GM18907 (cell line): ENCODE data around the gene RGL2.
"Not testable (repeated sequence)": the region's sequence is repeated elsewhere in the genome, so short reads cannot be mapped to it uniquely, and the experiment has no call there.

Experiments
- ATAC-seq: cut with Tn5 transposase; IDR thresholded peaks from one replicate; pipeline ENCODE4 v1.9.1; 2021; ENCODE audit warnings: mild to moderate bottlenecking, moderate library complexity; ENCODE audit not compliant: unreplicated experiment

RGL2 gene, protein sequence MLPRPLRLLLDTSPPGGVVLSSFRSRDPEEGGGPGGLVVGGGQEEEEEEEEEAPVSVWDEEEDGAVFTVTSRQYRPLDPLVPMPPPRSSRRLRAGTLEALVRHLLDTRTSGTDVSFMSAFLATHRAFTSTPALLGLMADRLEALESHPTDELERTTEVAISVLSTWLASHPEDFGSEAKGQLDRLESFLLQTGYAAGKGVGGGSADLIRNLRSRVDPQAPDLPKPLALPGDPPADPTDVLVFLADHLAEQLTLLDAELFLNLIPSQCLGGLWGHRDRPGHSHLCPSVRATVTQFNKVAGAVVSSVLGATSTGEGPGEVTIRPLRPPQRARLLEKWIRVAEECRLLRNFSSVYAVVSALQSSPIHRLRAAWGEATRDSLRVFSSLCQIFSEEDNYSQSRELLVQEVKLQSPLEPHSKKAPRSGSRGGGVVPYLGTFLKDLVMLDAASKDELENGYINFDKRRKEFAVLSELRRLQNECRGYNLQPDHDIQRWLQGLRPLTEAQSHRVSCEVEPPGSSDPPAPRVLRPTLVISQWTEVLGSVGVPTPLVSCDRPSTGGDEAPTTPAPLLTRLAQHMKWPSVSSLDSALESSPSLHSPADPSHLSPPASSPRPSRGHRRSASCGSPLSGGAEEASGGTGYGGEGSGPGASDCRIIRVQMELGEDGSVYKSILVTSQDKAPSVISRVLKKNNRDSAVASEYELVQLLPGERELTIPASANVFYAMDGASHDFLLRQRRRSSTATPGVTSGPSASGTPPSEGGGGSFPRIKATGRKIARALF

DNA sequence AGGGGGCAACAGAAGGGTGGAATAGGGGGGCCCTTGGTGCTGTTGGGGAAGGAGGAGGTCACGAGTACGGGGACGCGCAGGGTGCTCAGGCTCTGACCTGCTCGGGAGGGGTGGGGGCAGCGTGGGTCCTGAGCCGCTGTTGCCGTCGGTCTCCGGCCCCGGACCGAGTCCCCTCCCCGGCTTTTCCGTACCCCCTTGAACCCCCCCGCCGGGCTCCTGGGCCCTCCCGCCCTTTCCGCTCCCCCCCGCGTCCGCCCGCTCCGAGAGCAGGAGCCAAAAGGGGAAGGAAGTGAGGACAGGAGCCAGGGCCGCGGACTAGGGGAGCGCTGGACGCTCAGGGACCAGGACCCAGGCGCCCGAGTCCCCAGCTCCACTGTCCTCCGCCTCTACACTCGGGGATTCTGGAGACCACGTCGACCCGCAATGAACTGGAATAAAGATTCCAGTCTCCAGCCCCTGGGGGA lies at the start of gene RGL2:
TSS of gene RGL2 (minus strand) at position 170 of the 464 bp plus-strand sequence. CDS start 332 bp downstream, outside the sequence.
- peak; percentile 27 for ATAC-seq

DNA sequence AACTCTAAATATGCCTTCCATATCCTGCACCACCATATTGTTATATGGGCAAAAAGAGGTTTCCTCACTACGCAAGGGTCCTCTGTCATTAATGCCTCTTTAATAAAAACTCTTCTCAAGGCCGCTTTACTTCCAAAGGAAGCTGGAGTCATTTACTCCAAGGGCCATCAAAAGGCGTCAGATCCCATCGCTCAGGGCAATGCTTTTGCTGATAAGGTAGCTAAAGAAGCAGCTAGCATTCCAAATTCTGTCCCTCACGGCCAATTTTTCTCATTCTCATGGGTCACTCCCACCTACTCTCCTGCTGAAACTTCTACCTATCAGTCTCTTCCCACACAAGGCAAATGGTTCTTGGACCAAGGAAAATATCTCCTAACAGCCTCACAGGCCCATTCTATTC lies 49.1 kb upstream of the RGL2 start:
- no peak for ATAC-seq

DNA sequence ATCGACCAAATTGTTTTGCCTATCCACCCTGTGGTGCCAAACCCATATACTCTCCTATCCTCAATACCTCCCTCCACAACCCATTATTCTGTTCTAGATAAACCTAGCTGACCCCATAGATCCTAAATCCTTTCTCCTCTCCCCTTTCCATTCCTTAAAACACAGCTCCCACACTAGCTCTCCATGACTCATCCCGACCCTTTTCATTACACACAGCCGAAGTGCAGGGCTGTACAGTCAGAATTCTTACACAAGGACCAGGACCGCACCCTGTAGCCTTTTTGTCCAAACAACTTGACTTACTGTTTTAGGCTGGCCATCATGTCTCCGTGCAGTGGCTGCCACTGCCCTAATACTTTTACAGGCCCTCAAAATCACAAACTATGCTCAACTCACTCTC lies 48.2 kb upstream of the RGL2 start:
- ATAC-seq: not testable (repeated sequence)

DNA sequence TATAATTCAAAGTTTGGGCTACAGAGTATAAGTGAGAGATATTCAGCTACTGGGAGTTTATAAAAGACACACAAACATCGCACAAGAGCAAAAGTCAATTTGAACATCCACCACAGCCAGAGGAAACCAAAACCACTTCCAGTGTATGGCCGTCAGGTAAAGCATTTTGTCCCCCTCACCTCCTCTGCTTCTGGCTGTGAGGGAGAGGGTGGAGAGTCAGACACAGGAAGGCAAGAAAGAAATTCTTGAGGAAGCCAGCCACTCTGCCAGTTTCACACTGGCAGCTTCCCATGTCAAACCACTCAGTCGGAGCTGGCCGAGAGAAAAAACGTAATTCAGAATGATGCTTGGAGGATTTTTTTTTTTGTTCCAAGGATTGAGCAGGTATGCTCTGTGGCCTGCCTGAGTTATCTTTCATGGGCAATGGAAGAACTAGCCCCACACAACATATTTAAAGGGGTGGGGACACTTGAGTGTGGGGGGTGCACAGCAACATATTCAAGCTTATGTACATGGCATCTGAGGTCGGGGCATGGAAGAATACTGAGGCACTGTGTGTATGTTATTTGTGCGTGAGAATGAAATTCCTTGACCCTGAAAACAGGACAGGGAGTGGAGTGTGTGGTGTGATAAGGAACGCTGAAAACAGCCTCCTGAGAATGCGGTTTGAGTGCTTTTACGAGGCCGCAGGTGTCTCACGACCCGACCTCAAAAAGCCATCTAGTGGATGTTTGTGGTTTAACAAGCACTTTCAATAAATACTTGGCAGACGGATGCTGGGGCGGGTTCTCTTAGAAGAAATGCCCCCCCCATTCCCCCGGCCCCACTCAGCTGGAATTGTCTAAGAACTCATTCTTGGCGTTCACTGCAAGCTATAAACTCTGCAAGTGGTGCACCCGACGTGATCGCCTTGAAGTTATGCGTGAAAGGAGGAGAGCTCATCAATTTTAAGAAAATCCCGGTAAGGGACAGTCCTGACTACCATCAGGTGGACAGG lies 46.3 kb upstream of the RGL2 start:
- no peak for ATAC-seq

DNA sequence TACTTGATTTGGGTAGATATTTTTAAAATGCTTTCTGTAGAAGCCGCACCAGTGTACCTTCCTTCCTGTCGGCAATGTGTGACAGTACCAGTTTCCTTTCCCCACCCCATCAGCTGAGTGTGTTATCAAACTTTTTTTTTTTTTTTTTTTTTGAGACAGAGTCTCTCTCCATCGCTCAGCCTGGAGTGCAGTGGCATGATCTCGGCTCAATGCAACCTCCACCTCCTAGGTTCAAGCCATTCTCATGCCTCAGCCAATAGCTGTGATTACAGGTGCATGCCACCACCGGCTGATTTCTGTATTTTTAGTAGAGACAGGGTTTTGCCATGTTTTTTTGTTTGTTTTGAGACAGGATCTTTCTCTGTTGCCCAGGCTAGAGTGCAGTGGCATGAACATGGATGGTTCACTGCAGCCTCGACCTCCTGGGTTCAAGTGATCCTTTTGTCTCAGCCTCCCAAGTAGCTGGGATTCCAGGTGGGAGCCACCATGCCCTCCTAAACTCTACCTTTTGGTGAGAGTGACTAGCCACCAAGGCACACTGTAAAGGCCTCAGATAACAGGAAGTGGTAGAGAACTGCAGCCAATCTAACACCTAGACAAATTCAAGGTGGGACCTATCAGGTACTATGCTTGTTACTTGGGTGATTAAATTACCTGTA lies 45.3 kb upstream of the RGL2 start:
- peak; percentile 61 for ATAC-seq

DNA sequence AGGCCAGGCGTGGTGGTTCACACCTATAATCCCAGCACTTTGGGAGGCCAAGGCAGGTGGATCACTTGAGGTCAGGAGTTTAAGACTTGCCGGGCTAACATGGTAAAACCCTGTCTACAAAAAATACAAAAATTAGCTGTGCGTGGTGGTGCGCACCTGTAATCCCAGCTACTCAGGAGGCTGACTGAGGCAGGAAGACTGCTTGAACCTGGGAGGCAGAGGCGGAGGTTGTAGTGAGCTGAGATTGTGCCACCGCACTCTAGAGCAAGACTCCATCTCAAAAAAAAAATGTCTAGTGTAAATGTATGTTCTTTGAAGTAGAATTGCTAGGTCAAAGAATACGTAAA lies 44.8 kb upstream of the RGL2 start:
- ATAC-seq: not testable (repeated sequence)

DNA sequence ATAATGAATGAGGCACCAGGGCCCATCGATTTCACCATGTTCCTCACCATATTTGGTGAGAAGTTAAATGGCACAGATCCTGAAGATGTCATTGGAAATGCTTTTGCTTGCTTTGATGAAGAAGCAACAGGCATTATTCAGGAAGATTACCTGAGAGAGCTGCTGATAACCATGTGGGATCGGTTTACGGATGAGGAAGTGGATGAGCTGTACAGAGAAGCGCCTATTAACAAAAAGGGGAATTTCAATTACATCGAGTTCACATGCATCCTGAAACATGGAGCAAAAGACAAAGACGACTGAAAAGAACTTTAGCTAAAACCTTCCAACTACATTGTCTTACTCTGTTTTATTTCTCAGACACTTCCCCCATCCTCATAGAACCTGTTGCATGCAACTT lies 40.5 kb upstream of the RGL2 start:
- no peak for ATAC-seq

DNA sequence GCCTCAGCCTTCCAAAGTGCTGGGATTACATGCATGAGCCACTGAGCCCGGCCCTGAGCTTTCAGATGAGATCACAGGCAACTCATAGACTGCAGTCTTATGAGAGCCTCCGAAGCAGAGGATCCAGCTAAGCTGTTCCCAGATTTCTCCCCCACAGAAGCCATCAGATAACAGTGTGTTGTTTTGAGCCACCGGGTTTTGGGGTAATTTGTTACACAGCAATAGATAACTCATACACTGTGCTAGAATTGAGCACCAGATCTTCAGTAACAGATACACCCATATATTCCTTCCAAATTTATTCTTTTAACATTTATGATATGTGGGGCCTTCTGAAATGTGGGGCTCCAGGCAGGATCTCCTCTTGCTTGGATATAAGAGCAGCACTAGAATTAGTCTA lies 37.8 kb upstream of the RGL2 start:
- ATAC-seq: no peak

DNA sequence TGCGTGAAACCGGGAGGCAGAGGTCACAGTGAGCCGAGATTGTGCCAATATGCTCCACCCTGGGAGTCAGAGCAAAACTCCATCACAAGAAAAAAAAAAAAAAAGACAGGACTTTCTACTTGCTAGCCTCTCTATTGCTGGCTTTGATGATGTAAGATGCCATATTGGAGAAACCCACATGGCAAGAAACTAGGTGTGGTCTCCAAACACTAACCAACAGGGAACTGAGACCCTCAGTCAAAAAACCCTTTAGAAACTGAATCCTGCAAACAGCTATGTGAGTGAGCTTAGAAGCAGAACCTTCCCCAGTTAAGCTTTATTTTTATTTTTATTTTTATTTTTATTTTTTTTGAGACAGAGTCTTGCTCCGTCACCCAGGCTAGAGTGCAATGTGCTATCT lies 37.2 kb upstream of the RGL2 start:
- no peak for ATAC-seq

DNA sequence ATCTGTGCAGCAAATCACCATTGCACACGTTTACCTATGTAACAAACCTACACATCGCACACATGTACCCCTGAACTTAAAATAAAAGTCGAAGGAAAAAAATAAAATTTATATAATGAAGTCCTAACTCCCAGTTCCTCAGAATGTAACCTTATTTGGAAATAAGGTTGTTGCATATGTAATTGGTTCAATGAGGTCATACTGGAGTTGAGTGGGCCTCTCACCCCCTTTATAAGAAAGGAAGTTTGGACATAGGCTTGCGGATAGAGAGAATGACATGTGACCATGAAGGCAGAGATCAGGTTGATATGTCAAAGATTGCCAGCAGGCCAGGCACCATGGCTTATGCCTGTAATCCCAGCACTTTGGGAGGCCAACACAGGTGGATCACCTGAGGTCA lies 34.9 kb upstream of the RGL2 start:
- no peak for ATAC-seq

DNA sequence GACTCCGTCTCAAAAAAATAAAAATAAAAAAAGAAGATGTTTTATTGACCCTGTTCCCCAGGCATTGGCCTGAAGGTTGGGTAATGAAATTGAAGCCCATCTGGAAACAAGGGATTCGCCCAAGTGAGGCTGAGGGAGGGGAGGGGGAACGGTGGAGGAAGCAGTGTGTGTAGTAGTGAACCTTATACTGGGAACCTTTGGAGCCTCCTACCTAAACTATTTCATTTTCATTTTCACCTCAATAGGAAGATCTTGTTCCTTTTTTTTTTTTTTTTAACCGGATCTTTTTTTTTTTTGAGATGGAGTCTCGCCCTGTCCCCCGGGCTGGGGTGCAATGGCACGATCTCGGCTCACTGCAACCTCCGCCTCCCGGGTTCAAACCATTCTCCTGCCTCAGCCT lies 32.0 kb upstream of the RGL2 start:
- ATAC-seq: no peak

DNA sequence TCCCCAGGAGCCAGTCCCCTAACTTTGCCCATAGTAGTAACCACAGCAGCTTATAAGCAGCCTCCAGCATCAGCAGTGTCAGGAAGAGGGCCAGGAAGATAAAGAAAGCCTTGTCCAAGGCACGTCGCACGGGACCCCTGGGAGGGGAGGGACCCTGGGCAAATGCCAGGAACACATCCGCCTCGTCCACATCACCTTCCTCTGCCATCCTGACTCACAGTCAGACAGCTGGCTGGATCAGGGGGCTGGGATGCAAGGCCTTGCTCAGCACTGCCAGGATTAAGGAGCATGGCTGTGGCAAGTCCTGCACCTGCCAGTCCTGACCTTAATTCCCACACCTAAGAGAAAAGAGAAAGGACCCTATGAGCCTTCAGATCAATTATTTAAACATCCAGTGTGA lies 30.3 kb upstream of the RGL2 start:
- ATAC-seq: no peak

DNA sequence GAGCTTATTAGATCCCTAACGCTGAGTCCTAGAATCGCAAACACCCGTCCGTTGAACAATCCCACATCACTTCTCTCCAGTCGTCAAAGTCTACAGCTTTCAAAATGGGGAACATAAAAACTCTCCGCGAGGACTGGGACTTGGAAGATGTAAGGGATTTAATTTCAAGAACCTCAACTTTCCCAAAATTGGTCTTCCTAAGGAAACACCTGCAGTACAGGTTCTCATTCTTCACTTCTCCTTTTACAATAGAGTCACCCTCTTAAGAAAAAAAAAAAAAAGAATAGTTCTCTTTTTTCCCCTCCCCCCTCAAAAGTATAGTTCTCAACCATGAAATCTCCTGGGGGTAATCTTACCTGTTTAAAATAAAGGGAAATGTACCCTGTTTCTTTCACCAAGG lies 25.4 kb upstream of the RGL2 start:
- ATAC-seq: no peak

DNA sequence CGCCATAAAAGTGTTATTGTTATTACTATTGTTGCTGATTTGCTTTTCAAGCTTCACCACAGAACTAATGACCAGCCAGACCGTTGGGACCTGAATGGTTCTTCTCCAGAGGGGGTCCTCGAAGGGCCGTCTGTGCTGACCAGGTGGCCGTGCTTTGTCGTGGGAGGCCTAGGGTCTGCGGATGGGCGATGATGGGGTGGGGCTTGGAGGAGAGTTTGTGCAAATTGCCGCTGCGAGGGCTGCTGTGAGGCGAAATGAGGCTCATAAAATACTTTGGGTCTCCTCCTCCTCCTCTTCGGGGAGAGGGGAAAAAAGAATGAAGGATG lies 24.8 kb upstream of the RGL2 start:
- ATAC-seq: peak; percentile 14

DNA sequence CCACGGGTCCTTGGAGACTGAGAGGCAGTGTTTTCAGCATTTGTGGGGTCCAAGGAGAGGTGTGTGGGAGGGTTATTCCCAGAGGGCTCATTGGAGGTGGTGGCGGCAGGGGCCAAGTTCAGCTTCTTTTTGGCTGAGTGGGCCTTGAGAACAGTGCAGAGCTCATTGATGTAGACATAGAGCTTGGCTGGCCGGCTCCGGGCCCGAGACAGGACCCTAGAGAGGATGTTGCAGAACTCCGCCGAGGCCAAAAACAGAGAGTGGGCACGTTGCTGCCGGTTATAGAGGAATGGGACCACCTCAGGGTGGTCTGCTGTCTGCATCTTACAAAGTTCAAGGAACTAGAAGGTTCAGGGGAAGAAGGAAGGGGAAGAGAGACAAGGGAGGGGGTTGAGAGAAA lies 22.5 kb upstream of the RGL2 start:
- no peak for ATAC-seq

DNA sequence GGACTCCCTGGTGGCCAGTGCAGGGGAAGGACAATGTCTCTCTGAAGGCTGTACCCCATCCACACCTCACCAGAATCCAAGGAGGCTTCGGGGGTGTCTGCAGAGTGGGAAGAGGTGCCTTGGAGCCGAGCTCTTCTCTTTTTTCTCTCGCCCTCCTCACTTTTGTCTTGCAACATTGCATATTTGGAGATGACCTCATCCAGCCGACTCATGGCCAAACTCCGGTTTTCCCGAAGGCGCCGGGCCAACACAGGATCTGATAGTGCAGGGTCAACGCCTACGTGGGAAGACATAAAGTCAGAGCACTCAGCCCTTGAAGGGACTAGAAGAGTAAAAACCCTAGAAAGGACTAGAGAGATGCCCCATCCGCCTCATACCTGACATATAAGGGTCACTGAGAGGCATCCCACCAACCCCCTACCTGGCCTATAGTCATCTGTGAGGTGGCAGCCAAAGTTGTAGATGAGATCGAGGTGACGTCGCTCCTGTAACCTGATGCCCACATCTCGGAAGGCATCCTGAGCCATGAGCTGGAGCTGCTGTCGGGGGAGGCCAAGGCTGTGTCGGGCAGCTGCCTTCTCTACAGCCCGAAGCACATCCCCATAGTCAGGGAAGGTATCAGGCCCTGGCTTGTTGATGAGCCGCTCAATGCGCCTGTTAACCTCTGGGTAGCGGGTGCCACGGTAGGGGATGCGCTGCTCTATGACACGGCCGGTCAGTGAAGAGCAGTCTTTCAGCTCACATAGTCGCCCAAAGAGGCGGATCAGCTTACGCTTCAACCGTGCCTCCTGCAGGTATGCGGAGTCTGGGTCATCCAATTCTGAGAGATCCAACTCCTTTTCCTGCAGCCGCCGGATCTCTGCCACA lies 21.8 kb upstream of the RGL2 start:
- ATAC-seq: no peak

DNA sequence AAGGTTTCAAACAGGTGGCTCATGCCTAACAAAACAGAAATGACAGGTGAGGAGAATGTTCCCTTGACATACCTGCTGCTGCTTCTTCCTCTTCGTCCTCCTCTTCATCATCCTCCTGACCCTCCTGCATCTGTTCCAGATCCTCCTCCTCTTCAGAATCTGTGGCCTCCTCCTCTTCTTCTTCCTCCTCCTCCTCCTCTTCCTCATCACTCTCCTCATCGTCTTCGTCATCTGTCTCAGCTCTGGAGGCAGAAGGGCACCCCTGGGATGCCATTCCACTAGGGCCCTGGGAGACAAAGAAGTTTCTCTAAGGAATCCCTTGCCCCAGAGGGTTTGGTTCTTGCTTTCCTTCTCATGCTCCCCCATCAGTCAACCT lies 21.2 kb upstream of the RGL2 start:
- ATAC-seq: no peak

DNA sequence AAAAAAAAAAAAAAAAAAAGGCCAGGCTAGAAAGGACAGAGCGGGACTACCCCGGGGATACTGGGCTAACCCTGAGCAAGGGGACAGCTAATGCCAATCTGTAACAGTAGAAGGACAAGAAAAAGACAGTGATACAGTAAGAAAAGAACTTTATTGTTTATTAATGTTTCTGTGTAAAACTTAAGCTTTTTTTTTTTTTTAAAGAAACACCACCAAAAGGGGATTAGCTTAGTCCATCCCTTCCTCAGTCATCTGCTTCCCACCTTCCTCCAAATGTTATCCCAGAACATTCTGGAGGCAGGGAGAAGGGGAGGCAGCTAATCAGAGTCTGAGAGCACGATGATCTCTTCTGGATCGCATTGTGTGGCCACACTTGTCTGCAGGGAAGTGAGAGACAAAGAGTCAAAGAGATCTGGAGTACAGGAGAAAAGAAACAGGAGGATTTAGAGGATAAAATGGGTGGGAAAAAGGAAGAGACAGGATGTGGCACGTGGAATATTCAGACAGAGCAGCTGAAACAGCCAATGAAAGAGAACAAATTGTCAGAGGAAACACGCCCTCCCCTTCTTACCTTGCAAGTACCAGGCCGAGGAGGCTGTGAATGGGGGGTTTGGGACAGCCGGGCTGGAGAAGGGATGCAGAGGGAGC lies 19.8 kb upstream of the RGL2 start:
- no peak for ATAC-seq

DNA sequence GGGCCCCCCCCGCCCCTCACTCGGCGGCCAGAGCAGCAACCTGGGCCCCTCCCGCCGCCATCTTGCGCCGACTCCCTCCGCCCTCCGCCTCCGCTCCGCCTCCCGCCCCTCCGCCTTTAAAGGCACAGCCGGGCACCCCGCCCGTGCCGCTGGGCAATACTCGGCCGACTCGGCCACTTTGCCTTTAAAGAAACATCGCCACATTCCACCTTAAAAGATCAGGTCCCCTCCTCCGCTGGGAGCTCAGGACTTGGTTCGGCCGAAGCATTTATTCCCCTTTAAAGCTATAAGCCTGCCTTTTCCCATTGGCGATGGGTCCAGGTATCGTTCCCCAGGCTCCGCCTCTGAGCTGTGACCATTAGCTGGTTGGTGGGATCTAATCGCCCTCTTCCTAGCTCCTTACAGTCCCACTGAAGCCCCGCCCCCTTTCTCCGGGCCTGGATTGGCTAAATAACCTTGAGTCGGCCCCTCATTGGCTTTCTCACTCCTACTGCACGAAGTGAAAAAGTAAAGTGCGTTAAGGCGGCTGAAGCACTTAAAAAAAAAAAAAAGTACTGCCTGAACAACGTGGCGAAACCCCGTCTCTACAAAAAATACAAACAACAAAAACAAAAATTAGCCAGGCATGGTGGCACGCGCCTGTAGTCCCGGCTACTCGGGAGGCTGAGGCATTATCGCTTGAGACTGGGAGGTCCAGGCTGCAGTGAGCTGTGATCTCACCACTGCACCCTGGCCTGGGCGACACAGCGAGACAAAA lies 19.1 kb upstream of the RGL2 start, which contains the start of gene ZBTB22:
TSS of gene ZBTB22 (minus strand) at position 76 of the 757 bp plus-strand sequence. CDS start 828 bp downstream, outside the sequence.
- ATAC-seq: peak; percentile 47
